Measurements from ENCODE around the gene SLC9A5. TPM values are rescaled to one million over a fixed set of nuclear protein-coding genes. Genes with fewer than 3 reads are reported as not detected.

The SLC9A5 gene
- total and polyA plus RNA-seq, 9 of the 15 experiments (the other 6 are each of a cell fraction or from before 2014, with no cell fraction given), result 0.06 to 3.1 (median 1.2) TPM

GRCh38 chr16:67248401-67249177 is at the start of gene SLC9A5 (continued):
- TF ChIP-seq HMGXB4 (CRISPR knock-in tag; IDR thresholded peaks at IDR 0.05), result no peak
- TF ChIP-seq STAT6 (CRISPR knock-in tag; IDR thresholded peaks at IDR 0.05), result no peak
- 0 out of 2 replicates have a peak, but pooled peaks have one; percentile 25 for TF ChIP-seq TFAP4 (CRISPR knock-in tag; IDR thresholded peaks at IDR 0.05; ENCODE audit: borderline replicate concordance)
- TF ChIP-seq TBP (optimal IDR thresholded peaks at IDR 0.05; ENCODE audit: low read depth, low read length), result no peak
- no peak for TF ChIP-seq E2F8 (IDR thresholded peaks at IDR 0.05; ENCODE audit: low read depth, partially characterized antibody)
- TF ChIP-seq CBFB (CRISPR knock-in tag; IDR thresholded peaks at IDR 0.05), result no peak
- TF ChIP-seq RAD21 (CRISPR knock-in tag; conservative IDR thresholded peaks at IDR 0.05 in 1 of 2, IDR thresholded peaks at IDR 0.05 in 1 of 2), result 0 out of 4 replicates have a peak, but pooled peaks of 1 of the 2 experiments have one; percentile 3
- no peak for TF ChIP-seq GABPB1 (CRISPR knock-in tag; IDR thresholded peaks at IDR 0.05)
- TF ChIP-seq HDAC6 (IDR thresholded peaks at IDR 0.05; ENCODE audit: low read depth, low read length), result no peak
- TF ChIP-seq HDAC3 (IDR thresholded peaks at IDR 0.05; ENCODE audit: borderline replicate concordance, partially characterized antibody), result no peak
- TF ChIP-seq ZNF740 (CRISPR knock-in tag; IDR thresholded peaks at IDR 0.05), result 0 out of 2 replicates have a peak, but pooled peaks have one; percentile 16
- TF ChIP-seq ZNF740 (tag; IDR thresholded peaks at IDR 0.05), result peak in 1 of 2 experiments; percentile 39; a peak in 1 of 4 replicates
- peak; percentile 40 for TF ChIP-seq KDM5B (IDR thresholded peaks at IDR 0.05; ENCODE audit: insufficient replicate concordance, low read depth, low read length)
- TF ChIP-seq GTF2F1 (IDR thresholded peaks at IDR 0.05; ENCODE audit: low read depth, low read length), result 0 out of 2 replicates have a peak, but pooled peaks have one; percentile 22
- no peak for TF ChIP-seq NR2F6 (CRISPR knock-in tag; IDR thresholded peaks at IDR 0.05)

All from K562 (cell line).